Liver (tissue), 9 donors: ENCODE results near the gene FBN1. TPM values are rescaled to one million over a fixed set of nuclear protein-coding genes. Genes with fewer than 3 reads are reported as not detected.

Source experiments
- DNase-seq: peaks from one replicate; pipeline ENCODE4 v3.0.0-alpha.2; 2017; ENCODE audit warnings: low spot score
- H3K27ac ChIP-seq, 2 donors: one replicate each; pipeline ENCODE4 v1.7.0; 2013; ENCODE audit warnings: inconsistent platforms in 2 of 2, low read length in 2 of 2, control low read depth in 1 of 2, low read depth in 1 of 2, mild to moderate bottlenecking in 1 of 2
- H3K27me3 ChIP-seq, 4 donors: one replicate each; pipeline versions ENCODE4 v1.6.1 to v1.7.0; 2013; ENCODE audit warnings: low read length in 3 of 4, inconsistent platforms in 1 of 4, mild to moderate bottlenecking in 1 of 4, moderate library complexity in 1 of 4; ENCODE audit not compliant: control insufficient read depth in 4 of 4, insufficient read depth in 4 of 4
- H3K36me3 ChIP-seq, 4 donors: one replicate each; pipeline versions ENCODE4 v1.6.1 to v1.7.0; 2013; ENCODE audit warnings: low read length in 3 of 4, mild to moderate bottlenecking in 3 of 4, low read depth in 1 of 4, moderate library complexity in 1 of 4; ENCODE audit not compliant: control insufficient read depth in 4 of 4, insufficient read depth in 3 of 4
- H3K4me1 ChIP-seq, 4 donors: one replicate each; pipeline versions ENCODE4 v1.6.1 to v1.7.0; 2013; ENCODE audit warnings: low read length in 3 of 4, mild to moderate bottlenecking in 3 of 4, moderate library complexity in 1 of 4; ENCODE audit not compliant: control insufficient read depth in 4 of 4, insufficient read depth in 4 of 4
- H3K4me3 ChIP-seq, 3 donors: one replicate each; pipeline versions ENCODE4 v1.6.1 to v1.7.0; 2013; ENCODE audit warnings: low read length in 3 of 3, control low read depth in 1 of 3, low read depth in 1 of 3, mild to moderate bottlenecking in 1 of 3
- H3K9ac ChIP-seq, 2 donors: one replicate each; pipeline ENCODE4 v1.7.0; 2013; ENCODE audit warnings: low read length in 2 of 2, mild to moderate bottlenecking in 2 of 2, moderate library complexity in 2 of 2, control low read depth in 1 of 2, low read depth in 1 of 2
- H3K9me3 ChIP-seq, 4 donors: one replicate each; pipeline versions ENCODE4 v1.6.1 to v1.7.0; 2013; ENCODE audit warnings: low read length in 3 of 4; ENCODE audit not compliant: control insufficient read depth in 4 of 4
- FOXA1 ChIP-seq: IDR thresholded peaks from 2 replicates; pipeline ENCODE4 v1.6.1; 2016; ENCODE audit warnings: antibody characterized with exemption
- FOXA2 ChIP-seq: IDR thresholded peaks from 2 replicates; pipeline ENCODE4 v1.6.1; 2016; ENCODE audit warnings: antibody characterized with exemption
- GABPA ChIP-seq, 2 donors: IDR thresholded peaks in 1 of 2; conservative IDR thresholded peaks in 1 of 2; 2 replicates each; pipeline ENCODE4 v1.6.1; 2016; ENCODE audit warnings: antibody characterized with exemption in 2 of 2, mild to moderate bottlenecking in 1 of 2, moderate library complexity in 1 of 2
- HNF4A ChIP-seq, 2 donors: conservative IDR thresholded peaks; 2 replicates each; pipeline ENCODE4 v1.6.1; 2016; ENCODE audit warnings: antibody characterized with exemption in 2 of 2, mild to moderate bottlenecking in 2 of 2
- HNF4G ChIP-seq: IDR thresholded peaks from 2 replicates; pipeline ENCODE4 v1.6.1; 2016; ENCODE audit warnings: antibody characterized with exemption
- JUND ChIP-seq, 2 donors: IDR thresholded peaks; 2 replicates each; pipeline ENCODE4 v1.6.1; 2016; ENCODE audit warnings: antibody characterized with exemption in 2 of 2
- NR2F2 ChIP-seq: IDR thresholded peaks from 2 replicates; pipeline ENCODE4 v1.6.1; 2016; ENCODE audit warnings: antibody characterized with exemption
- RAD21 ChIP-seq, 2 donors: IDR thresholded peaks; 2 replicates each; pipeline ENCODE4 v1.6.1; 2016; ENCODE audit warnings: antibody characterized with exemption in 2 of 2, mild to moderate bottlenecking in 2 of 2
- RXRA ChIP-seq, 2 donors: IDR thresholded peaks; 2 replicates each; pipeline ENCODE4 v1.6.1; 2017 to 2018; ENCODE audit warnings: antibody characterized with exemption in 2 of 2, mild to moderate bottlenecking in 1 of 2
- SP1 ChIP-seq: IDR thresholded peaks from 2 replicates; pipeline ENCODE4 v1.6.1; 2018; ENCODE audit warnings: antibody characterized with exemption, mild to moderate bottlenecking
- TAF1 ChIP-seq: conservative IDR thresholded peaks from 2 replicates; pipeline ENCODE4 v1.6.1; 2016; ENCODE audit warnings: antibody characterized with exemption, mild to moderate bottlenecking
- YY1 ChIP-seq: IDR thresholded peaks from 2 replicates; pipeline ENCODE4 v1.6.1; 2016; ENCODE audit warnings: antibody characterized with exemption, mild to moderate bottlenecking
- WGBS: extraction: QIAGEN DNeasy Blood & Tissue Kit; methylation state at CpG from one replicate; pipeline ENCODE4 v1.1.7; 2013; 5-methylcytosine and 5-hydroxymethylcytosine counted together
- polyA plus RNA-seq, 2 donors: library from polyadenylated mRNA; stranded (reverse) in 1 of 2; unstranded in 1 of 2; fragments of 200-250 nt in 1 of 2; fragments of >200 nt in 1 of 2; fragmentation: Nextera tagmentation in 1 of 2; extraction: Ambion mirVana in 1 of 2; gene quantifications; one replicate each; pipeline versions ENCODE4 v1.2.1 to v1.2.3, GENCODE V29; 2013 to 2015
- total RNA-seq, 2 donors: library from RNA; depleted of rRNA; stranded (reverse); fragments of >200 nt; gene quantifications; one replicate each; pipeline ENCODE4 v1.2.3, GENCODE V29; 2014
- TF ChIP-seq, protein P1 (sequence below): IDR thresholded peaks from 2 replicates; pipeline ENCODE4 v1.6.1; 2016; ENCODE audit warnings: antibody characterized with exemption, mild to moderate bottlenecking
- TF ChIP-seq, protein P2 (sequence below): IDR thresholded peaks from 2 replicates; pipeline ENCODE4 v1.6.1; 2016; ENCODE audit warnings: antibody characterized with exemption
- TF ChIP-seq, protein P3 (sequence below): IDR thresholded peaks from 2 replicates; pipeline ENCODE4 v1.6.1; 2016; ENCODE audit warnings: antibody characterized with exemption
- TF ChIP-seq, protein P4 (sequence below): IDR thresholded peaks from 2 replicates; pipeline ENCODE4 v1.6.1; 2016; ENCODE audit warnings: antibody characterized with exemption
- TF ChIP-seq, protein P5 (sequence below): fragments of 150-350 bp; IDR thresholded peaks from 2 replicates; pipeline ENCODE4 v1.5.1; 2017; ENCODE audit warnings: improper control_type of control experiment, low read depth, low read length; ENCODE audit not compliant: missing input control
- donor health status: healthy.
- donor health status: healthy.
- donor health status: healthy.
- donor health status: healthy.
- donor health status: healthy.

The FBN1 gene
- total and polyA plus RNA-seq, 4 donors, result 1.3 to 20.1 (median 12.4) TPM

DNA sequence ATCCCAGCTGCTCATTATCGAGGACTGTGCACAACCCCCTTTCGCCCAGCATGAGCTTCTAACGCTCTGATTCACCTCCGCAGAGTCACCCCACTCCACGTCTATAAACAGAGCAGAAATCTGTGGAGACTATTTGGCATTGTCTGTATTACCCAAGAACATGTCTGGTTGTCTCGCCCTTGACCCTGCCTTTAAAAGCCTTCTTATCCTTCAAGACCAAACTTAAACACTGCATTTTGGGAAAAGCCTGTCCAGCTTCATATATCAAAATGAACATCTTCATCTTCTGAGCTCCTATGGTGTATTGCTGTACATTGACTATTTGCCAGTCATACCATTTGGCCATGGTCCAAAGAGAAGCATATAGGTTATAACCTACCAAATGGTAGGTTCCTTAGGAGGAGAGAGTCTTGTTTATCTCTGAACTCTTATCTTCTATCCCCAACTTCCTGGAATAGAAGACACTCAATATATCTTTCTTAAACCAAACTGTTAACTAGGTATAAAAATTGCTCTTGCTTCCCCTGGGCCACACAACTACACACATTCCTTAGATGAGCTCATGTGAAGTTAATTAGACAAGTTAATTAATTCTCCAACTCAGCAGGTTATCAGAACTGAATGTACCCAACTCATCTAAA is 90.1 kb downstream of the FBN1 start:
- TF ChIP-seq HNF4A (conservative IDR thresholded peaks at IDR 0.05) (no peak), NR2F2 (no peak), TAF1 (no peak), RXRA (IDR thresholded peaks at IDR 0.05) (no peak)
- TF ChIP-seq, protein P1, sequence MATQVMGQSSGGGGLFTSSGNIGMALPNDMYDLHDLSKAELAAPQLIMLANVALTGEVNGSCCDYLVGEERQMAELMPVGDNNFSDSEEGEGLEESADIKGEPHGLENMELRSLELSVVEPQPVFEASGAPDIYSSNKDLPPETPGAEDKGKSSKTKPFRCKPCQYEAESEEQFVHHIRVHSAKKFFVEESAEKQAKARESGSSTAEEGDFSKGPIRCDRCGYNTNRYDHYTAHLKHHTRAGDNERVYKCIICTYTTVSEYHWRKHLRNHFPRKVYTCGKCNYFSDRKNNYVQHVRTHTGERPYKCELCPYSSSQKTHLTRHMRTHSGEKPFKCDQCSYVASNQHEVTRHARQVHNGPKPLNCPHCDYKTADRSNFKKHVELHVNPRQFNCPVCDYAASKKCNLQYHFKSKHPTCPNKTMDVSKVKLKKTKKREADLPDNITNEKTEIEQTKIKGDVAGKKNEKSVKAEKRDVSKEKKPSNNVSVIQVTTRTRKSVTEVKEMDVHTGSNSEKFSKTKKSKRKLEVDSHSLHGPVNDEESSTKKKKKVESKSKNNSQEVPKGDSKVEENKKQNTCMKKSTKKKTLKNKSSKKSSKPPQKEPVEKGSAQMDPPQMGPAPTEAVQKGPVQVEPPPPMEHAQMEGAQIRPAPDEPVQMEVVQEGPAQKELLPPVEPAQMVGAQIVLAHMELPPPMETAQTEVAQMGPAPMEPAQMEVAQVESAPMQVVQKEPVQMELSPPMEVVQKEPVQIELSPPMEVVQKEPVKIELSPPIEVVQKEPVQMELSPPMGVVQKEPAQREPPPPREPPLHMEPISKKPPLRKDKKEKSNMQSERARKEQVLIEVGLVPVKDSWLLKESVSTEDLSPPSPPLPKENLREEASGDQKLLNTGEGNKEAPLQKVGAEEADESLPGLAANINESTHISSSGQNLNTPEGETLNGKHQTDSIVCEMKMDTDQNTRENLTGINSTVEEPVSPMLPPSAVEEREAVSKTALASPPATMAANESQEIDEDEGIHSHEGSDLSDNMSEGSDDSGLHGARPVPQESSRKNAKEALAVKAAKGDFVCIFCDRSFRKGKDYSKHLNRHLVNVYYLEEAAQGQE, result no peak
- TF ChIP-seq, protein P2, sequence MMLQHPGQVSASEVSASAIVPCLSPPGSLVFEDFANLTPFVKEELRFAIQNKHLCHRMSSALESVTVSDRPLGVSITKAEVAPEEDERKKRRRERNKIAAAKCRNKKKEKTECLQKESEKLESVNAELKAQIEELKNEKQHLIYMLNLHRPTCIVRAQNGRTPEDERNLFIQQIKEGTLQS, result no peak
- no peak overlapping the region for H3K4me3 ChIP-seq
- no peaks in the 10 kb centered on the region for H3K36me3 ChIP-seq
- H3K9ac ChIP-seq, result no peak overlapping the region
- H3K27ac ChIP-seq, result no peak overlapping the region
- WGBS, result 85% methylated on average over 6 of the region's 6 CpGs
- H3K9me3 ChIP-seq, result no peaks in the 10 kb centered on the region
- no peaks in the 10 kb centered on the region for H3K27me3 ChIP-seq
- DNase-seq, result no peak
- no peaks in the 10 kb centered on the region for H3K4me1 ChIP-seq

DNA sequence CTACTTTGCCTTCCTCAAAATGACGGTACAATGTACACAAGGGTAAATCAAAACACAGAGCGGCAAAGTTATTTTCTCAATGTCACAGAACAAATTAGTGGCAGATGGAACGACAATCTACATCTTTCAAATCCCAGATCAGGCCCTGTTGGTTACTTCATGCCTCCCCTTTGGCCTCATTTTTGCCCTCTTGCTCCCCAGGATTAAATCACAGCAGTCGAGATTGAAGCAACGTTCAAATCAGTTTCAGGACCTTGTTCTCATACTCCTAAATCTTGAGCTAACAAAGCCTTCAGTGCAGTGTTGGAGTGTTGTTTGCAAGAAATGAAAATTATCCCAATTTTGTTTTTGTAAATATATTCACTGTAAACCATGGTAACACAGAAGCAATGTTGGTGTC is 91.4 kb downstream of the FBN1 start:
- H3K4me1 ChIP-seq, result no peaks in the 10 kb centered on the region
- H3K27me3 ChIP-seq, result no peaks in the 10 kb centered on the region
- H3K27ac ChIP-seq, result no peak overlapping the region
- no peak overlapping the region for H3K9ac ChIP-seq
- no peaks in the 10 kb centered on the region for H3K36me3 ChIP-seq
- TF ChIP-seq, protein P3, sequence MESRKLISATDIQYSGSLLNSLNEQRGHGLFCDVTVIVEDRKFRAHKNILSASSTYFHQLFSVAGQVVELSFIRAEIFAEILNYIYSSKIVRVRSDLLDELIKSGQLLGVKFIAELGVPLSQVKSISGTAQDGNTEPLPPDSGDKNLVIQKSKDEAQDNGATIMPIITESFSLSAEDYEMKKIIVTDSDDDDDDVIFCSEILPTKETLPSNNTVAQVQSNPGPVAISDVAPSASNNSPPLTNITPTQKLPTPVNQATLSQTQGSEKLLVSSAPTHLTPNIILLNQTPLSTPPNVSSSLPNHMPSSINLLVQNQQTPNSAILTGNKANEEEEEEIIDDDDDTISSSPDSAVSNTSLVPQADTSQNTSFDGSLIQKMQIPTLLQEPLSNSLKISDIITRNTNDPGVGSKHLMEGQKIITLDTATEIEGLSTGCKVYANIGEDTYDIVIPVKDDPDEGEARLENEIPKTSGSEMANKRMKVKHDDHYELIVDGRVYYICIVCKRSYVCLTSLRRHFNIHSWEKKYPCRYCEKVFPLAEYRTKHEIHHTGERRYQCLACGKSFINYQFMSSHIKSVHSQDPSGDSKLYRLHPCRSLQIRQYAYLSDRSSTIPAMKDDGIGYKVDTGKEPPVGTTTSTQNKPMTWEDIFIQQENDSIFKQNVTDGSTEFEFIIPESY, result no peak
- TF ChIP-seq HNF4G, result no peak
- TF ChIP-seq, protein P1, result no peak
- no peak for TF ChIP-seq GABPA (IDR thresholded peaks at IDR 0.05 in 1 of 2, conservative IDR thresholded peaks at IDR 0.05 in 1 of 2)
- TF ChIP-seq HNF4A (conservative IDR thresholded peaks at IDR 0.05), result no peak
- TF ChIP-seq RAD21 (IDR thresholded peaks at IDR 0.05), result no peak
- no peak for TF ChIP-seq RXRA (IDR thresholded peaks at IDR 0.05)
- TF ChIP-seq FOXA2, result no peak
- TF ChIP-seq FOXA1, result no peak
- TF ChIP-seq, protein P2, result no peak
- TF ChIP-seq, protein P4, sequence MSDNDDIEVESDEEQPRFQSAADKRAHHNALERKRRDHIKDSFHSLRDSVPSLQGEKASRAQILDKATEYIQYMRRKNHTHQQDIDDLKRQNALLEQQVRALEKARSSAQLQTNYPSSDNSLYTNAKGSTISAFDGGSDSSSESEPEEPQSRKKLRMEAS, result no peak
- TF ChIP-seq, protein P5, sequence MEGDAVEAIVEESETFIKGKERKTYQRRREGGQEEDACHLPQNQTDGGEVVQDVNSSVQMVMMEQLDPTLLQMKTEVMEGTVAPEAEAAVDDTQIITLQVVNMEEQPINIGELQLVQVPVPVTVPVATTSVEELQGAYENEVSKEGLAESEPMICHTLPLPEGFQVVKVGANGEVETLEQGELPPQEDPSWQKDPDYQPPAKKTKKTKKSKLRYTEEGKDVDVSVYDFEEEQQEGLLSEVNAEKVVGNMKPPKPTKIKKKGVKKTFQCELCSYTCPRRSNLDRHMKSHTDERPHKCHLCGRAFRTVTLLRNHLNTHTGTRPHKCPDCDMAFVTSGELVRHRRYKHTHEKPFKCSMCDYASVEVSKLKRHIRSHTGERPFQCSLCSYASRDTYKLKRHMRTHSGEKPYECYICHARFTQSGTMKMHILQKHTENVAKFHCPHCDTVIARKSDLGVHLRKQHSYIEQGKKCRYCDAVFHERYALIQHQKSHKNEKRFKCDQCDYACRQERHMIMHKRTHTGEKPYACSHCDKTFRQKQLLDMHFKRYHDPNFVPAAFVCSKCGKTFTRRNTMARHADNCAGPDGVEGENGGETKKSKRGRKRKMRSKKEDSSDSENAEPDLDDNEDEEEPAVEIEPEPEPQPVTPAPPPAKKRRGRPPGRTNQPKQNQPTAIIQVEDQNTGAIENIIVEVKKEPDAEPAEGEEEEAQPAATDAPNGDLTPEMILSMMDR, result no peak
- no peak for TF ChIP-seq JUND (IDR thresholded peaks at IDR 0.05)
- no peak for TF ChIP-seq TAF1
- TF ChIP-seq NR2F2, result no peak
- TF ChIP-seq SP1, result no peak
- no peak for TF ChIP-seq YY1
- WGBS, result 80% methylated on average over 5 of the region's 5 CpGs
- no peak overlapping the region for H3K4me3 ChIP-seq
- DNase-seq, result no peak
- H3K9me3 ChIP-seq, result no peaks in the 10 kb centered on the region
